ENCODE data around the gene HAGH. TPM values are rescaled to one million over a fixed set of nuclear protein-coding genes. Genes with fewer than 3 reads are reported as not detected.
"Not testable (repeated sequence)": the region's sequence is repeated elsewhere in the genome, so short reads cannot be mapped to it uniquely, and the experiment has no call there.

HAGH gene
- polyA plus RNA-seq, 1 donor from 2014 or later = 163 TPM

- TF ChIP-seq TAF1 (IDR thresholded peaks at IDR 0.05; ENCODE audit: low read depth) (no peak), SMC3 (conservative IDR thresholded peaks at IDR 0.05; ENCODE audit: poor library complexity) (no peak), MXI1 (conservative IDR thresholded peaks at IDR 0.05; ENCODE audit: poor library complexity, severe bottlenecking) (no peak), RAD21 (conservative IDR thresholded peaks at IDR 0.05) (no peak)
- Histone ChIP-seq H3K36me3 (ENCODE audit: insufficient read depth, low read length) (no peaks in the 10 kb centered on the region), H2AFZ (ENCODE audit: low read depth, low read length) (no peak overlapping the region), H3K9ac (ENCODE audit: low read length) (no peak overlapping the region), H3K9me2 (ENCODE audit: insufficient read depth, low read length) (no peaks in the 10 kb centered on the region), H3F3A (ENCODE audit: insufficient read depth, low read length, poor library complexity, severe bottlenecking) (no peaks in the 10 kb centered on the region), H4K20me1 (ENCODE audit: insufficient read depth) (no peaks in the 10 kb centered on the region), H3K27me3 (ENCODE audit: insufficient read depth, low read depth, low read length) (no peaks in the 10 kb centered on the region), H3K79me2 (replicated peaks; ENCODE audit: insufficient read depth, low read length) (no peaks in the 10 kb centered on the region), H3K4me3 (ENCODE audit: low read length) (no peak overlapping the region), H3K9me3 (ENCODE audit: low read length) (no peaks in the 10 kb centered on the region), H3K4me2 (ENCODE audit: low read length) (no peak overlapping the region), H3K27ac (ENCODE audit: low read length) (no peak overlapping the region)
These were observed 17.9 kb downstream of the HAGH start for GRCh38 chr16:1808691-1809090.

GRCh38 chr16:1807626-1808025, 19.0 kb downstream of the HAGH start:
- H3K4me2 ChIP-seq (ENCODE audit: low read length) = no peak overlapping the region
- H3K79me2 ChIP-seq (replicated peaks; ENCODE audit: insufficient read depth, low read length) = no peaks in the 10 kb centered on the region
- no peaks in the 10 kb centered on the region for H3K27me3 ChIP-seq (ENCODE audit: insufficient read depth, low read depth, low read length)
- no peak overlapping the region for H3K27ac ChIP-seq (ENCODE audit: low read length)
- no peak overlapping the region for H3K4me3 ChIP-seq (ENCODE audit: low read length)
- no peaks in the 10 kb centered on the region for H3F3A ChIP-seq (ENCODE audit: insufficient read depth, low read length, poor library complexity, severe bottlenecking)
- no peaks in the 10 kb centered on the region for H3K9me3 ChIP-seq (ENCODE audit: low read length)
- no peaks in the 10 kb centered on the region for H3K36me3 ChIP-seq (ENCODE audit: insufficient read depth, low read length)
- H3K9ac ChIP-seq (ENCODE audit: low read length) = no peak overlapping the region
- no peaks in the 10 kb centered on the region for H3K9me2 ChIP-seq (ENCODE audit: insufficient read depth, low read length)
- no peak overlapping the region for H2AFZ ChIP-seq (ENCODE audit: low read depth, low read length)
- TF ChIP-seq POLR2AphosphoS5 (IDR thresholded peaks at IDR 0.05) (no peak), REST (IDR thresholded peaks at IDR 0.05; ENCODE audit: borderline replicate concordance) (no peak), TAF1 (IDR thresholded peaks at IDR 0.05; ENCODE audit: low read depth) (no peak)
- no peaks in the 10 kb centered on the region for H4K20me1 ChIP-seq (ENCODE audit: insufficient read depth)

- Histone ChIP-seq H3K27ac (ENCODE audit: low read length) (no peak overlapping the region), H3K9me3 (ENCODE audit: low read length) (no peaks in the 10 kb centered on the region), H4K20me1 (ENCODE audit: insufficient read depth) (no peaks in the 10 kb centered on the region), H3K9ac (ENCODE audit: low read length) (no peak overlapping the region), H3F3A (ENCODE audit: insufficient read depth, low read length, poor library complexity, severe bottlenecking) (no peaks in the 10 kb centered on the region), H3K9me2 (ENCODE audit: insufficient read depth, low read length) (no peaks in the 10 kb centered on the region), H3K79me2 (replicated peaks; ENCODE audit: insufficient read depth, low read length) (no peaks in the 10 kb centered on the region), H3K36me3 (ENCODE audit: insufficient read depth, low read length) (no peaks in the 10 kb centered on the region), H3K27me3 (ENCODE audit: insufficient read depth, low read depth, low read length) (no peaks in the 10 kb centered on the region), H3K4me2 (ENCODE audit: low read length) (no peak overlapping the region), H2AFZ (ENCODE audit: low read depth, low read length) (no peak overlapping the region), H3K4me3 (ENCODE audit: low read length) (no peak overlapping the region)
- TF ChIP-seq MXI1 (conservative IDR thresholded peaks at IDR 0.05; ENCODE audit: poor library complexity, severe bottlenecking) (no peak), REST (IDR thresholded peaks at IDR 0.05; ENCODE audit: borderline replicate concordance) (no peak), SMC3 (conservative IDR thresholded peaks at IDR 0.05; ENCODE audit: poor library complexity) (no peak), TAF1 (IDR thresholded peaks at IDR 0.05; ENCODE audit: low read depth) (no peak), EP300 (conservative IDR thresholded peaks at IDR 0.05; ENCODE audit: poor library complexity, severe bottlenecking) (no peak), POLR2AphosphoS5 (IDR thresholded peaks at IDR 0.05) (no peak), RAD21 (conservative IDR thresholded peaks at IDR 0.05) (no peak), EZH2 (IDR thresholded peaks at IDR 0.05; ENCODE audit: borderline replicate concordance, insufficient read depth, low read length, poor library complexity, severe bottlenecking) (no peak), CTCF (IDR thresholded peaks at IDR 0.05; ENCODE audit: poor library complexity, severe bottlenecking) (no peak)
These were observed 25.9 kb downstream of the HAGH start for GRCh38 chr16:1800701-1801100.

GRCh38 chr16:1799263-1799662, 27.4 kb downstream of the HAGH start:
- not testable (repeated sequence) for H3K27ac ChIP-seq (ENCODE audit: low read length); H3F3A ChIP-seq (ENCODE audit: insufficient read depth, low read length, poor library complexity, severe bottlenecking); H3K9ac ChIP-seq (ENCODE audit: low read length); H3K9me2 ChIP-seq (ENCODE audit: insufficient read depth, low read length); H3K27me3 ChIP-seq (ENCODE audit: insufficient read depth, low read depth, low read length); H3K36me3 ChIP-seq (ENCODE audit: insufficient read depth, low read length); H3K79me2 ChIP-seq (replicated peaks; ENCODE audit: insufficient read depth, low read length); H3K4me2 ChIP-seq (ENCODE audit: low read length); H3K9me3 ChIP-seq (ENCODE audit: low read length); H3K4me3 ChIP-seq (ENCODE audit: low read length); H2AFZ ChIP-seq (ENCODE audit: low read depth, low read length); H4K20me1 ChIP-seq (ENCODE audit: insufficient read depth)

Data from neural cell (in vitro differentiated cells).